GM21381 (cell line): ENCODE results near the gene TIAM2.

Experiments
- ATAC-seq: cut with Tn5 transposase; IDR thresholded peaks from one replicate; pipeline ENCODE4 v1.9.1; 2021; ENCODE audit warnings: mild to moderate bottlenecking, moderate library complexity; ENCODE audit not compliant: unreplicated experiment

Gene TIAM2

GRCh38 chr6:155023717-155024116 is 28.6 kb downstream of the TIAM2 start:
- no peak for ATAC-seq

DNA sequence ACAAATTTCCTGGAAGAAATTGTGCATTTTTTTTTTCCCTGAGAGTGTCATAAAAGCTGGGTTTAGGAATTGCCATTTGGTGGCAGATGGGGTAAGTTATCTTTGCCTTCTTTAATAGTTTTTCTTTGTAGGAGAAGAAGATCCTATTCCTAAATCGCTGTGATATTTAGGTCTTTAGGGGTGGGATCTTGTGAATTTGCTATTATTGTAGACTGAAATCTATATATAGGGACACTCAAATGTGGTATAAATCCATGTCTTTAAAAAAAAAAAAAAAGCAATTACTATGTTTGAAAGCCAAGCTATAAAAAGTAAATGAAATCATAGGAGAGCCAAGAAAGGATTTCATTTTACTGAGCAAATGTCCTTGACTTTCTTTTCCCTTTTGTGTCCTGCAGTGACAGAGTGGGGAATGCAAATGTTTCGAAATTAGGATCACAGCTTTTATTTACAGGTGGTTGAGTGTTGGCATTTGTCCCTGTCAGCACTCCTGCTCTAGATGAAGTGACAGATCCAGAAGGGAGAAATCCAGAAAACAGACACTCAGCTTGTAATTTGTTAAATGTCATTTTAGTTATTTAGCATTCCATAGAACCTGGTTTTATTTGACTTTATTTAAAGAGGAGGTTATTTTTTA is 29.4 kb downstream of the TIAM2 start:
- ATAC-seq = no peak

GRCh38 chr6:155026022-155026705 is 31.0 kb downstream of the TIAM2 start:
- ATAC-seq = no peak

- no peak for ATAC-seq
Measured at GRCh38 chr6:155026706-155027045, 31.6 kb downstream of the TIAM2 start.

DNA sequence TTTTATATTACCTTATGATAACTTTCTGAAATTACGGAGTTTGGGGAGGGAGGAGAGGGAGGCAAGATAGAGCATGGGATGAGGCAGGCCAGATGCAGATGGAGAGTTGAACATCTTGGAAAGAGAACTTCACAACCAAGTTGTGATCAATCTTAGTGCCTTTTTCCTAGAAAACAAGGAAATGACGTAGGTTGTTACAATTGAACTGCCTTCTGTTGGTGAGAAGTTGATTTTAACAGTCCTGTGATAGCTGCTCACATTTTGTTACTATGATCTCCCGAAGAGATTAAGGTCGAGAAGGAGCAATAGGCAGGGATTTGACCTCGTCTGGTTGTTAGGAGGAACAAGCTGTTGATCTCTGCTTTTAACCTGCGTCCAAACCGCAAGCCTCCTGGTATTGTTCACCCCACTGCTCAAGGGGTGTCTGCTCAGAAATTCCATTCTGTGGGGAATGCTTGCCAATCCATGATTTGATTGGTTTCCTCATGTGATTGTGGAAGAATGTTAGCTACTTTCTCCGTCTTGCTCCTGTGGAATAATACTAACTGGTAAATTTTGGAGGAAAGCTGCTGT is 35.1 kb downstream of the TIAM2 start:
- no peak for ATAC-seq

- ATAC-seq = no peak
Measured at GRCh38 chr6:155031091-155031490, 36.0 kb downstream of the TIAM2 start.

DNA sequence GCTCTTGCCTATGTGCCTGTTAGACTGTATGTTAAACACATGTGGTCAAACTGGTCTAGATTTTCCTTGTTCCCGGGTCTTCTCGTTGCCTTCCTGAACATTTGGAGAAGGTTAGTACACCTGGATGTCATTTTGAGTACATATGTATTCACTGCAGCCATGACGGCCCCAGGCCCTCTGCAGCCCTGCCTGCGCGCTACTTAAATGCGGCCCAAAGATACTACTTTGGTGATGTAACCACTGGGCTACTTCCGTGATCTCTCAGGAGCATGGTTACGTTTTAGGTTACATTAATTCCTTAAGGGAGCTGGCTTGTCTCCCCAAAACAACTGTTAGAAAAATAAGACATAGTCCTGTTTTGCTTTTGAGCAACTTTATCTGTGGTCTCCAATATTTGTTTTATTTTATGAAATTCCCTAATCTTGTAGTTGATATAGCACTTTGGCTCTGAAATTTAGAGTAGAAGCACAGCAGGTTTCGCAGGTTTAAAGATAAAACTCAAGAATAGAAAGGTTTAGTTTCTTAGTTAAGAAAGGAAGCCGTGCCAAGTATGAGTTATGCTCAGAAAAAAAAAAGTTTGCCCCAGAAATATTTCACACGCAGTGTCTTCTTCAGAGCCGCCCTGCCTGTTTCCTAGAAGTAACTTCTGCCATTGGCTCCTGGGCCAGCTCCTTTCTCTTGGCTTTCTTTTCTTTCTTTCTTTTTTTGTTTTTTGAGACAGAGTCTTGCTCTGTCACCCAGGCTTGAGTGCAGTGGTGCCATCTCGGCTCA is 38.1 kb downstream of the TIAM2 start:
- ATAC-seq = no peak

GRCh38 chr6:155036907-155037306 is 41.8 kb downstream of the TIAM2 start:
- no peak for ATAC-seq

GRCh38 chr6:155038104-155038503 is 43.0 kb downstream of the TIAM2 start:
- ATAC-seq = no peak

DNA sequence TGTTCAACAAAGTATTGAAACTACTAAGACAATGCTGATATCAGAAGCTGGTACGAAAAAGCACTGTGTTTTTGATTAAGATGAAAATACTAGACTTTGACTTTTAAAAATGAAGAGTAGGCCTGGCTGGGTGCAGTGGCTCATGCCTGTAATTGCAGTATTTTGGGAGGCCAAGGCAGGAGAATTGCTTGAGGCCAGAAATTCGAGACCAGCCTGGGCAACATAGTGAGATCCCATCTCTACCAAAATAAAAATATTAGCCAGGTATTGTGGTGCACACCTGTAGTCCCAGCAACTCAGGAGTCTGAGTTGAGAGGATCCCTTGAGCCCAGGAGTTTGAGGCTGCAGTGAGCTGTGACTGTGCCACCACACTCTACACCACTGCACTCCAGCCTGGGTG is 43.4 kb downstream of the TIAM2 start:
- no peak for ATAC-seq

GRCh38 chr6:155039618-155040017 is 44.5 kb downstream of the TIAM2 start:
- no peak for ATAC-seq

DNA sequence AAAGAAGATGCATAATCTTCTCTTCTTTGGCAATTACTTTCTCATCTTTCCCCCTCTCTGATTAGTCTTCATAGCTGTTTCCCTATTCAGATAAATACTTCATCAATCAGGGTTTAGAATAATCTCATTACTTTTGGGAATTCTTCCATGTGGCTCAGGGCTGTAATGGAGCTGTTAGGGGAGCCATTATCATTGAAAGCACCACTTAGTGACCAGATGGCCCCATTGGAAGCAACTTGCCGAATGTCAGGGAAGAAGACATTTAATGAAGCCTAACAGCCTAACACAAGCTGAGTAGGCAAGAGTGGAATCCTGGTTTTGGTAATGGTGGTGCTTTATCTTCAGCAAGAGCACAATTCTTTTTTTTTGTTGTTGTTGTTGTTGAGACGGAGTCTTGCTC is 45.0 kb downstream of the TIAM2 start:
- ATAC-seq = no peak

- no peak for ATAC-seq
Measured at GRCh38 chr6:155040901-155041650, 46.0 kb downstream of the TIAM2 start.

DNA sequence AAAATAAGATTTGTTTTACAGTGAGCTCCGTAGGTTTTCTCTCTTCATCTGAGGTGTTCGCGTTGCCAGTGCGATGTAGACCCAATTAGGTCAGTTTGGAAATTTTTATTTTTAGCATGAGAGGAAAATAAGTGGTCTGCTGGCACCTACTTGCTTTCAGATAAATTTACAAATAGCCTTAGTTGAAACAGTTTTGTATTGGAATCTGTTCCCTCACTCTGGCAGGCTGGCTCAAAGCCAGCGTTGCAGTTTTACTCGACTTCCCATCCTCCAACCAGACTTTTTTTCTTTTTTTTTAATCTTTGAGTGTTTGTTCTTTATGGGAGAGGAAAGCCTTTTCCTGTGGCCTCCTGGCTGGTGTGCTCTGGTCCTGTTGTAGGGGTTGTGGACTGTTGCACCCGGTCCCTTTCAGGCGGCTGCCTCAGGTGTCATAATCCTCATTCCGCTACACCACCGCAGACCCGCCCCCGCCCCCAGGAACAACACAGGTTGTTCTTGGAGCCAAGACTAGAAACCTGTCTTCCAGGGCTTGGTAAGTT is 46.7 kb downstream of the TIAM2 start:
- ATAC-seq = no peak

DNA sequence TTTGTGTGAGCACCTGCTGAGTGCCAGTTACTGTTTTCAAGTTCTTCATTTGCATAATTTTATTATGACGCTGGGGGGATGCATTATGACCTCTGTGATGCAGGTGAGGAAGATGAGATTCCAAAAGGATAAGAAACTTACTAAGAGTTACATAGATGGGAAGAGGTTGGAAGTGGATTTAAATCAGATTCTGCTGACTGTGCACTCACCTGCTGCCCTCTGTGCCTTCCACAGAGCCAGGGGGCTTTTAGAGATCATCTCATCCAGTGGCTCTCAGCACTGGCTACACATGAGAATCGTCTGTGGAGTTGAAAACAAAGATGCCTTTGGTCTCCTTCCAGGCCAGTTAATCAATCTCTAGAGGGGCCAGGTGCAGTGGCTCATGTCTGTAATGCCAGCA is 47.9 kb downstream of the TIAM2 start:
- ATAC-seq = no peak

DNA sequence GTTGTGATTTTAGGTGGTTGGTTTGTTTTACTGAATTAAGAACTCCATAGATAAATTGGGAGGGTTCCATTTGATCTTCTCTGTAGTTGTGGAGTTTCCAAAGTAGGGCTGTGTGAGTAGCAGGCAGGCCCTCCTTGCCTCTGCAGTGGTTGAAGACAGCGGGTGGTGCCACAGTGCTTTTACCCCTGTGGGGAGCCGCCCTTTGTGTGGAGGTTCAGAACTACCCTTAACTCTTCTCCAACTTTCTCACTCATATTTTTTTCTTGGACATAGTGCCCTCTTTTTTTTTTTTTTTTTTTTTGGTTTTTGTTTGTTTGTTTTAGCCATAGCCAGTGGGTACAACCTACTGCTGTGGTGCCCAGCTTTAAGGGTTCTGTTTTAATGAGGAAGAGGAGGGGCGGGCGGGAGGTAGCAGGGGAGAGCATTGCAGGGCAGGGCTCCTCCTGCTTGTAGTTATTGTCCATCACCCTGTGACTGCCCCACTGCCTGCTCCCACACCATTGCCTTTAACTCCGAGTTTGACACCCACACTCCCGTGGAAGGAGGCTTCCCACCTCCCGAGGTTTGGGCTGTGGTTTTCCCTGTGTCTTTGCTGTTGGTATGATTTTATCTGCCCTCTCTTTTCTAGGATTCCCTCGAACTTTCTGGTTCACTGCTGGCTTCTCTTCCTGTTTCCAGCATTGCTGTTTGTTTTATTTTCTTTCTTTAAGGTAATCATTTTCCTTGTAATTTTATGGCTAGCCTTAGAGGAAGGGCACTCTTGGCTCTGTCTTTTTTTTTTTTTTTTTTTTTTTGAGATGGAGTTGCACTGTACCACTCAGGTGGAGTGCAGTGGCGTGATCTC is 50.7 kb downstream of the TIAM2 start:
- no peak for ATAC-seq

DNA sequence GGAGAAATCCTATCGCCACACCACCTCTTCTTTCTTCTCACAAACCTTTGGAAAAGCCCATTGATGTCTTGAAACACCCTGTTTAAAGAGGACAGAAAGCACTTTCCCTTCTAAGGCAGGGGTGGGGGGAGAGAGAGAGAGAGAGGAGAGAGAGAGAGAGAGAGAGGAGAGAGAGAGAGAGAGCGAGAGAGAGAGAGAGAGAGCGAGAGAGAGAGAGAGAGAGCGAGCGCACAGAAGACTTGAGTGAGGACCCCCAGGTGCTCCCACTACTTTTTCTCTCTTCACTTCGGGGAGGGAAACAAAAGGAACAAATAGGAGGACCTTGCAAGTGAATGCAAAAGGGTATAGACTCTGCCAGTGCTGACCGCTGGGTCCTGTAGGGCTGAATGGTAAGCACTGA is 52.4 kb downstream of the TIAM2 start:
- no peak for ATAC-seq

DNA sequence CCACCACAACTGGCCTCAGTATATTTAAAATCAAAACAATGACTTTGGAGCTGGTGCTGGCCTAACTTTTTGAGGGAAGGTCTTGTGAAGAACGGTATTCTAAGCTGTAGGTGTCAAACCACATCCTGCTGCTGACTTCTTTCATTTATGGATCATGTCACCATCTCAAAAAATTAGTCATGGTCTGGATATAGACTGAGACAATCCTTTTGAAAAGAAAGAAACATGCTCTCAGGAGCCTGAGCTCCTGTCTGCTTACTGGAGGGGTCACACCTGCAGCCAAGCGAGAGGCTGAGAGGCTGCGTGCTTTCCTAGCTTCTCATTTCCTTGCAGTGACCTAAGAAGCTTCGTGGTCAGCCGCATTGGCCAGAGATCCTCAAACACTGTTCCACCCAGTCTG is 55.2 kb downstream of the TIAM2 start:
- peak; percentile 89 for ATAC-seq

DNA sequence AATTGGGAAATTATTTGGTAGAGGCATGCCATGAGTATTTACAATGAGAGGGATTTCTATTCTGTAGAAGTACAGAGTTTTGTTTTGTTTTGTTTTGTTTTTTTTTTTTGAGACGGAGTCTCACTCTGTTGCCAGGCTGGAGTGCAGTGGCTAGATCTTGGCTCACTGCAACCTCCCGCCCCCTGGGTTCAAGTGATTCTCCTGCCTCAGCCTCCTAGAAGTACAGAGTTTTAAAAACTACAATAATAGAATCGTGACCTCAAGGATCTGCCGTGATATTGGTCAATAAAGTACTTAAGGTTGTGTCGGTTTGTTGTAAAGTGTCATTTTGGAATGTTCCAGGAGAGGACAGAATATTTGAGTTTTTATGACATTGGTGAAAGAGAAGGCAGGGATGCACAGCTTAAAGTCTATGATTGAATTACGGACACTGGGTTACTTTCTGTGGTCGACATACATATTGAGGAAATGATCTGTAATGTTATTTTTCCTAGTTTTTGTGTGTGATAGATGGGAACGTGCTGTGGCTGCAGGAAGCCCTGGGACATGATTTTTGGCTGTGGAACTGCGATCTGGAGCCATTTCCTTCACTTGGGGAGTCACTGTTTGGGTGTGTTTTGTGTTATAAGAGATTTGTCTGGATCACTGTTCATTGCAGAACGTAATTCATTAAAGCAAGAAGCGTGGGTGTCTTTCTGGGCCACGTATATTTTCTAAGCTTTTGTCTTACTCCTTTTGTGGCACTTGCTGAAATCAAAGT is 59.6 kb downstream of the TIAM2 start:
- no peak for ATAC-seq
